ENCODE measurements around the gene KRTAP10-11.

Gene KRTAP10-11

GRCh38 chr21:44691686-44692085 is 45.5 kb downstream of the KRTAP10-11 start:
- Histone ChIP-seq H3K4ac (ENCODE audit: low read length) (no peak overlapping the region), H2BK5ac (ENCODE audit: low read length) (no peak overlapping the region), H3K27me3 (ENCODE audit: control insufficient read depth in 3 of 3, insufficient read depth in 3 of 3, low read depth in 1 of 3, low read length in 3 of 3) (peaks cover 0 to 19% (median 0%) of the 10 kb centered on the region in 3 experiments), H2BK120ac (ENCODE audit: low read depth, low read length) (no peak overlapping the region), H3K23ac (ENCODE audit: low read depth, low read length, poor library complexity) (no peak overlapping the region), H3K9me3 (replicated peaks in 1 of 2; ENCODE audit: control insufficient read depth in 2 of 2, insufficient read depth in 1 of 2, low read depth in 1 of 2, low read length in 2 of 2) (peaks cover 0 to 3% of the 10 kb centered on the region in 2 donors), H4K8ac (ENCODE audit: low read depth, low read length) (no peak overlapping the region), H3K14ac (ENCODE audit: low read length) (no peak overlapping the region), H3K36me3 (replicated peaks in 1 of 2; ENCODE audit: control insufficient read depth in 2 of 2, insufficient read depth in 2 of 2, low read length in 2 of 2) (no peaks in the 10 kb centered on the region), H3K27ac (replicated peaks; ENCODE audit: low read length) (no peak overlapping the region), H3K4me3 (ENCODE audit: low read length in 2 of 2) (no peak overlapping the region), H4K91ac (ENCODE audit: low read depth, low read length, poor library complexity) (no peak overlapping the region), H2AFZ (ENCODE audit: low read length) (no peak overlapping the region), H3K4me2 (ENCODE audit: insufficient read depth, low read length, poor library complexity, severe bottlenecking) (no peak overlapping the region), H3K9ac (ENCODE audit: low read depth, low read length, poor library complexity) (no peak overlapping the region), H2AK5ac (ENCODE audit: low read depth, low read length) (no peak overlapping the region), H3K18ac (ENCODE audit: low read length) (no peak overlapping the region), H2BK15ac (ENCODE audit: low read length) (no peak overlapping the region), H3K79me1 (ENCODE audit: low read depth, low read length) (no peaks in the 10 kb centered on the region), H2BK12ac (ENCODE audit: low read length) (no peak overlapping the region), H3K4me1 (ENCODE audit: control insufficient read depth in 2 of 2, insufficient read depth in 1 of 2, low read depth in 1 of 2, low read length in 2 of 2) (peaks cover 2 to 8% of the 10 kb centered on the region in 2 donors)
- no CpG with 5 or more reads among the region's 2 CpGs for WGBS, 2 donors (ENCODE audit: extremely low coverage in 2 of 2, insufficient read length in 2 of 2, insufficient replicate concordance in 1 of 2)
- no peak for DNase-seq (ENCODE audit: low spot score)

DNA sequence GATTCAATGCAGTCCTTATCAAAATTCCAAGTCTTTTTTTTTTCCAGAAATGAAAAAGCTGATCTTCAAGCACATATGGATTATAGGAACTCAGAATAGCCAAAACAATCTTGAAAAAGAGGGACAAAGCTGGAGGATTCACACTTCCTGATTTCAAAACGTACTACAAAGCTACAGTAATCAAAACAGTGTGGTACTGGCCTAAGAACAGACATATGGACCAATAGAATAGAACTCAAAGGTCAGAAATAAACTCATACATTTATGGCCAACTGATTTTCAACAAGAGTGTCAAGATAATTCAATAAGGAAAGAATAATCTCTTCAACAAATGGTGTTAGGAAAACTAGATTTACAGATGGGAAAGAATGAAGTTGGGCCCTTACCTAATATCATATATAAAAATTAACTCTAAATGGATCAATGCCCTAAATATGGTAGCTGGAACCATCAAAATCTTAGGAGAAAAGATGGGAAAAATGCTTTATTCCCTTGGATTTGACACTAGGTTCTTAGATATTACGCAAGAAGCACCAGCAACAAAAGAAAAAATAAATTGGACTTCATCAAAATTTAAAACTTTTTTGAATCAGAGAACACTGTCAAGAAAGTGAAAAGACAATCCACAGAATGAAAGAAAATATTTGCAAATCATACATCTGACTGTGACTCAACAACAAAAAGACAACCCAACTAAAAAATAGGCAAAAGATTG is 46.7 kb downstream of the KRTAP10-11 start:
- H2AK5ac ChIP-seq (ENCODE audit: low read depth, low read length), result no peak overlapping the region
- H3K4me1 ChIP-seq (ENCODE audit: control insufficient read depth in 2 of 2, insufficient read depth in 1 of 2, low read depth in 1 of 2, low read length in 2 of 2), result peaks cover 2 to 8% of the 10 kb centered on the region in 2 donors
- H2BK120ac ChIP-seq (ENCODE audit: low read depth, low read length), result no peak overlapping the region
- no peak overlapping the region for H2AFZ ChIP-seq (ENCODE audit: low read length)
- no peak overlapping the region for H4K91ac ChIP-seq (ENCODE audit: low read depth, low read length, poor library complexity)
- no peak overlapping the region for H2BK5ac ChIP-seq (ENCODE audit: low read length)
- peaks cover 0 to 3% of the 10 kb centered on the region in 2 donors for H3K9me3 ChIP-seq (replicated peaks in 1 of 2; ENCODE audit: control insufficient read depth in 2 of 2, insufficient read depth in 1 of 2, low read depth in 1 of 2, low read length in 2 of 2)
- no peak overlapping the region for H4K8ac ChIP-seq (ENCODE audit: low read depth, low read length)
- H2BK12ac ChIP-seq (ENCODE audit: low read length), result no peak overlapping the region
- H3K4ac ChIP-seq (ENCODE audit: low read length), result no peak overlapping the region
- H3K9ac ChIP-seq (ENCODE audit: low read depth, low read length, poor library complexity), result no peak overlapping the region
- no peak overlapping the region for H3K27ac ChIP-seq (replicated peaks; ENCODE audit: low read length)
- no peak overlapping the region for H3K23ac ChIP-seq (ENCODE audit: low read depth, low read length, poor library complexity)
- H3K18ac ChIP-seq (ENCODE audit: low read length), result no peak overlapping the region
- H2BK15ac ChIP-seq (ENCODE audit: low read length), result no peak overlapping the region
- H3K14ac ChIP-seq (ENCODE audit: low read length), result no peak overlapping the region
- no peak for DNase-seq (ENCODE audit: low spot score)
- H3K4me3 ChIP-seq (ENCODE audit: low read length in 2 of 2), result no peak overlapping the region
- H3K4me2 ChIP-seq (ENCODE audit: insufficient read depth, low read length, poor library complexity, severe bottlenecking), result no peak overlapping the region
- WGBS, 2 donors (ENCODE audit: extremely low coverage in 2 of 2, insufficient read length in 2 of 2, insufficient replicate concordance in 1 of 2), result no CpG with 5 or more reads among the region's 2 CpGs
- peaks cover 0 to 13% (median 0%) of the 10 kb centered on the region in 3 experiments for H3K27me3 ChIP-seq (ENCODE audit: control insufficient read depth in 3 of 3, insufficient read depth in 3 of 3, low read depth in 1 of 3, low read length in 3 of 3)
- no peaks in the 10 kb centered on the region for H3K79me1 ChIP-seq (ENCODE audit: low read depth, low read length)
- no peaks in the 10 kb centered on the region for H3K36me3 ChIP-seq (replicated peaks in 1 of 2; ENCODE audit: control insufficient read depth in 2 of 2, insufficient read depth in 2 of 2, low read length in 2 of 2)

DNA sequence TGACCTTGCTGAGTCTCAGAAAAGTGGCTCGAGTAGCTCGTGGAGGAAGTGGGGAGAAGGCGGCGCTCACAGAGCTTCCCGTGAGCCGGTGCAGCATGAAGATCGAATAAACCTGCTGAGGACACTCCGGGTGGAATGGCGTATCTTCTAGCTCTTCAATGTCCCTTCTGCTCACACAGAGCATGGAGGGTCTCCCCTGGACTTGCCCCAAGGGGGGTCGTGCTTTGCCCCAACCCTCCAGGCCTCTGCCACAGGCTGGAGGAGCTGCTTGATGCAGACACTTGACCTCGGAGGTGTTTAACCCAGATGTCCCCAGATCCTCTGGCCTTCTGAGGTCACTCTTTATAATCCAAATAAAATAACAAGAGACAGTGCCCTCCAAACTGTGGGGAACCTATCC is 48.6 kb downstream of the KRTAP10-11 start:
- Histone ChIP-seq H3K9me3 (replicated peaks in 1 of 2; ENCODE audit: control insufficient read depth in 2 of 2, insufficient read depth in 1 of 2, low read depth in 1 of 2, low read length in 2 of 2) (peaks cover 0 to 3% of the 10 kb centered on the region in 2 donors), H3K27ac (replicated peaks; ENCODE audit: low read length) (no peak overlapping the region), H3K4me1 (ENCODE audit: control insufficient read depth in 2 of 2, insufficient read depth in 1 of 2, low read depth in 1 of 2, low read length in 2 of 2) (peaks cover 5 to 12% of the 10 kb centered on the region in 2 donors), H3K18ac (ENCODE audit: low read length) (no peak overlapping the region), H3K9ac (ENCODE audit: low read depth, low read length, poor library complexity) (no peak overlapping the region), H4K8ac (ENCODE audit: low read depth, low read length) (no peak overlapping the region), H3K4me3 (ENCODE audit: low read length in 2 of 2) (no peak overlapping the region), H2BK5ac (ENCODE audit: low read length) (no peak overlapping the region), H2BK15ac (ENCODE audit: low read length) (no peak overlapping the region), H4K91ac (ENCODE audit: low read depth, low read length, poor library complexity) (no peak overlapping the region), H3K14ac (ENCODE audit: low read length) (no peak overlapping the region), H2AFZ (ENCODE audit: low read length) (no peak overlapping the region), H3K4ac (ENCODE audit: low read length) (no peak overlapping the region), H3K4me2 (ENCODE audit: insufficient read depth, low read length, poor library complexity, severe bottlenecking) (no peak overlapping the region), H2AK5ac (ENCODE audit: low read depth, low read length) (no peak overlapping the region), H3K27me3 (ENCODE audit: control insufficient read depth in 3 of 3, insufficient read depth in 3 of 3, low read depth in 1 of 3, low read length in 3 of 3) (peaks cover 0 to 25% (median 0%) of the 10 kb centered on the region in 3 experiments), H3K79me1 (ENCODE audit: low read depth, low read length) (no peaks in the 10 kb centered on the region), H3K36me3 (replicated peaks in 1 of 2; ENCODE audit: control insufficient read depth in 2 of 2, insufficient read depth in 2 of 2, low read length in 2 of 2) (no peaks in the 10 kb centered on the region), H3K23ac (ENCODE audit: low read depth, low read length, poor library complexity) (no peak overlapping the region), H2BK120ac (ENCODE audit: low read depth, low read length) (no peak overlapping the region), H2BK12ac (ENCODE audit: low read length) (no peak overlapping the region)
- WGBS, 2 donors (ENCODE audit: extremely low coverage in 2 of 2, insufficient read length in 2 of 2, insufficient replicate concordance in 1 of 2), result no CpG with 5 or more reads among the region's 11 CpGs
- DNase-seq (ENCODE audit: low spot score), result no peak

DNA sequence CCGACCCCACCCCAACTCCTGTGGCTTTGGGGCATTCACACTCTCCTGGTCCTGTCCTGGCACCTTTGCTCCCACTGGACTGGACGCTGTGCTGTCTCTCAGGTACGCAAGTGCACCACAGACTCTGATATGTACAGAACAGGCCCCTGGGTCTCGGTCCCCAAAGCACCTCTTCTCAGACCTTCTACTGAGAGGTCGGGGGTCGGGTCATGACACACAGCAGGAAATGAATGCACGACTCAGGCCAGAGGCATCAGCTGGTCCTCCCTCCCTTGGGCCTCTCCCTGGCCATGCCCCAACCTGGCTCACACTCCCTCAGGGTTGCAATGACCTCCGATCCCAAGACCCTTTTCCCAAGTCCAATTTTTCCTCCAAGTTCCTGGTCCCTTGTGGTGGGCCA is 49.0 kb downstream of the KRTAP10-11 start:
- Histone ChIP-seq H2BK15ac (ENCODE audit: low read length) (no peak overlapping the region), H3K4me2 (ENCODE audit: insufficient read depth, low read length, poor library complexity, severe bottlenecking) (no peak overlapping the region), H3K18ac (ENCODE audit: low read length) (no peak overlapping the region), H3K4me1 (ENCODE audit: control insufficient read depth in 2 of 2, insufficient read depth in 1 of 2, low read depth in 1 of 2, low read length in 2 of 2) (peaks cover 7 to 14% of the 10 kb centered on the region in 2 donors), H3K9me3 (replicated peaks in 1 of 2; ENCODE audit: control insufficient read depth in 2 of 2, insufficient read depth in 1 of 2, low read depth in 1 of 2, low read length in 2 of 2) (peaks cover 0 to 3% of the 10 kb centered on the region in 2 donors), H2BK12ac (ENCODE audit: low read length) (no peak overlapping the region), H3K23ac (ENCODE audit: low read depth, low read length, poor library complexity) (no peak overlapping the region), H2BK120ac (ENCODE audit: low read depth, low read length) (no peak overlapping the region), H4K91ac (ENCODE audit: low read depth, low read length, poor library complexity) (no peak overlapping the region), H2AFZ (ENCODE audit: low read length) (no peak overlapping the region), H2AK5ac (ENCODE audit: low read depth, low read length) (no peak overlapping the region), H3K79me1 (ENCODE audit: low read depth, low read length) (no peaks in the 10 kb centered on the region), H3K4me3 (ENCODE audit: low read length in 2 of 2) (no peak overlapping the region), H3K36me3 (replicated peaks in 1 of 2; ENCODE audit: control insufficient read depth in 2 of 2, insufficient read depth in 2 of 2, low read length in 2 of 2) (no peaks in the 10 kb centered on the region), H3K27me3 (ENCODE audit: control insufficient read depth in 3 of 3, insufficient read depth in 3 of 3, low read depth in 1 of 3, low read length in 3 of 3) (peaks cover 0 to 29% (median 0%) of the 10 kb centered on the region in 3 experiments), H3K27ac (replicated peaks; ENCODE audit: low read length) (no peak overlapping the region), H4K8ac (ENCODE audit: low read depth, low read length) (no peak overlapping the region), H2BK5ac (ENCODE audit: low read length) (no peak overlapping the region), H3K4ac (ENCODE audit: low read length) (no peak overlapping the region), H3K9ac (ENCODE audit: low read depth, low read length, poor library complexity) (no peak overlapping the region), H3K14ac (ENCODE audit: low read length) (no peak overlapping the region)
- WGBS, 2 donors (ENCODE audit: extremely low coverage in 2 of 2, insufficient read length in 2 of 2, insufficient replicate concordance in 1 of 2), result no CpG with 5 or more reads among the region's 8 CpGs
- DNase-seq (ENCODE audit: low spot score), result no peak
